WTC11 (cell line): ENCODE results near the gene NAA16.

ENCODE experiments used
- CTCF ChIP-seq: fragments of 200-600 bp; IDR thresholded peaks from 2 replicates; pipeline ENCODE4 v1.8.0; 2022; ENCODE audit warnings: antibody characterized with exemption
- FOXP4 ChIP-seq: sonication (generic); formaldehyde crosslinking; IDR thresholded peaks from 2 replicates; pipeline ENCODE4 v1.8.0; 2022; ENCODE audit warnings: mild to moderate bottlenecking, missing genetic modification reagents
- HMGXB4 ChIP-seq: sonication (generic); formaldehyde crosslinking; IDR thresholded peaks from 2 replicates; pipeline ENCODE4 v1.8.1; 2023; ENCODE audit warnings: mild to moderate bottlenecking, moderate library complexity, missing genetic modification reagents
- IRF1 ChIP-seq: sonication (generic); formaldehyde crosslinking; IDR thresholded peaks from 2 replicates; pipeline ENCODE4 v1.8.0; 2023; ENCODE audit warnings: missing genetic modification reagents
- PRRX2 ChIP-seq: fragments of 250-450 bp; sonication (Bioruptor Pico); IDR thresholded peaks from 2 replicates; pipeline ENCODE4 v1.8.0; 2021; ENCODE audit warnings: mild to moderate bottlenecking

GRCh38 chr13:41384749-41385503 is 73.9 kb downstream of the NAA16 start:
- no peak for TF ChIP-seq IRF1 (CRISPR knock-in tag)
- TF ChIP-seq CTCF: no peak
- no peak for TF ChIP-seq HMGXB4 (CRISPR knock-in tag)
- TF ChIP-seq PRRX2: no peak
- TF ChIP-seq FOXP4: no peak
